ENCODE results near the gene NUP188.

NUP188 gene, protein sequence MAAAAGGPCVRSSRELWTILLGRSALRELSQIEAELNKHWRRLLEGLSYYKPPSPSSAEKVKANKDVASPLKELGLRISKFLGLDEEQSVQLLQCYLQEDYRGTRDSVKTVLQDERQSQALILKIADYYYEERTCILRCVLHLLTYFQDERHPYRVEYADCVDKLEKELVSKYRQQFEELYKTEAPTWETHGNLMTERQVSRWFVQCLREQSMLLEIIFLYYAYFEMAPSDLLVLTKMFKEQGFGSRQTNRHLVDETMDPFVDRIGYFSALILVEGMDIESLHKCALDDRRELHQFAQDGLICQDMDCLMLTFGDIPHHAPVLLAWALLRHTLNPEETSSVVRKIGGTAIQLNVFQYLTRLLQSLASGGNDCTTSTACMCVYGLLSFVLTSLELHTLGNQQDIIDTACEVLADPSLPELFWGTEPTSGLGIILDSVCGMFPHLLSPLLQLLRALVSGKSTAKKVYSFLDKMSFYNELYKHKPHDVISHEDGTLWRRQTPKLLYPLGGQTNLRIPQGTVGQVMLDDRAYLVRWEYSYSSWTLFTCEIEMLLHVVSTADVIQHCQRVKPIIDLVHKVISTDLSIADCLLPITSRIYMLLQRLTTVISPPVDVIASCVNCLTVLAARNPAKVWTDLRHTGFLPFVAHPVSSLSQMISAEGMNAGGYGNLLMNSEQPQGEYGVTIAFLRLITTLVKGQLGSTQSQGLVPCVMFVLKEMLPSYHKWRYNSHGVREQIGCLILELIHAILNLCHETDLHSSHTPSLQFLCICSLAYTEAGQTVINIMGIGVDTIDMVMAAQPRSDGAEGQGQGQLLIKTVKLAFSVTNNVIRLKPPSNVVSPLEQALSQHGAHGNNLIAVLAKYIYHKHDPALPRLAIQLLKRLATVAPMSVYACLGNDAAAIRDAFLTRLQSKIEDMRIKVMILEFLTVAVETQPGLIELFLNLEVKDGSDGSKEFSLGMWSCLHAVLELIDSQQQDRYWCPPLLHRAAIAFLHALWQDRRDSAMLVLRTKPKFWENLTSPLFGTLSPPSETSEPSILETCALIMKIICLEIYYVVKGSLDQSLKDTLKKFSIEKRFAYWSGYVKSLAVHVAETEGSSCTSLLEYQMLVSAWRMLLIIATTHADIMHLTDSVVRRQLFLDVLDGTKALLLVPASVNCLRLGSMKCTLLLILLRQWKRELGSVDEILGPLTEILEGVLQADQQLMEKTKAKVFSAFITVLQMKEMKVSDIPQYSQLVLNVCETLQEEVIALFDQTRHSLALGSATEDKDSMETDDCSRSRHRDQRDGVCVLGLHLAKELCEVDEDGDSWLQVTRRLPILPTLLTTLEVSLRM (N-terminal part only)

DNA sequence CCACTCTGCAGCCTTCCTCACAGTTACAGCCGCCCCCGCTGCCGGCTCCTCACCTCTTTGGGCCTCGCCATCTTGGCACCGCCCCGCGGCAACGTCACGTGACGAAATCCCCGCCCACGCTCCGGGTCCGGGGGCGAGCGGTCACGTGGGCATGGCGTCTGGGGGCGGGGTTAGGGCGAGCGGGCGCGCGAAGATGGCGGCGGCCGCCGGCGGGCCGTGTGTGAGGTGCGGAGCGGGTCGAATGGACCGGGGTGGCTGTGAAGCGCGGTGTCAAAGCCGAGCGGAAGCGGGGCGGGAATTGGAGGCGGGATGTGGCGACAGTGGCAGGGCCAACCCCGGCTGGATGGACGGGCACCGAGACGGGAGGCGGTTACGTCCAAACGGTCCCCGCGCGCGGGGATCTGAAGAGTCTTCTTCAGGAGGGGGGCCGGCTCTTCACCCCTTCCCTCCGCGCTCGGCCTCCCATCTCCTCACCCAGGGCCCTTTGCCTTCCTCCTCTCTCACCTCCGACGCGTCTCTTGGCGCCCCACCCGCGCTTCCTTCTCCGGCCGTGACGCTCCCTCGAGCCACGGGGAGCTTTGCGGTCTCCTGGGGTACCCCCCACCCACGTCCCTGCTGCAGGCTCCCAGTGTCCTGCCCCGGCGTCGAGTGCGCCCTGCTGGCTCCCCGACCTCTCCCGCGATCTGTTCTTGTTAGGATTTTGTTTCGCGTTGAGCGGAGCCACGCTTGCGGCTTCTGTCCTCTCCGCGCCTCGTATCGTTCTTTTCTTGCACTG, at the start of gene NUP188, which contains the start of gene DOLK:
Gene NUP188 (plus strand): TSS at position 173 of the 775 bp plus-strand sequence. CDS start 21 bp downstream, at position 194.
Gene DOLK (minus strand): TSS at position 77 of the 775 bp plus-strand sequence. CDS start 300 bp downstream, outside the sequence.
- H3K36me3 ChIP-seq (ENCODE audit: control insufficient read depth, insufficient read depth, low read length) = peaks cover 35% of the 10 kb centered on the region
- peaks cover 7% of the 10 kb centered on the region for H3K4me1 ChIP-seq (ENCODE audit: control insufficient read depth, insufficient read depth, low read length)
- H3K9ac ChIP-seq (ENCODE audit: low read length) = peak within 1 kb of the TSS; percentile 94

DNA sequence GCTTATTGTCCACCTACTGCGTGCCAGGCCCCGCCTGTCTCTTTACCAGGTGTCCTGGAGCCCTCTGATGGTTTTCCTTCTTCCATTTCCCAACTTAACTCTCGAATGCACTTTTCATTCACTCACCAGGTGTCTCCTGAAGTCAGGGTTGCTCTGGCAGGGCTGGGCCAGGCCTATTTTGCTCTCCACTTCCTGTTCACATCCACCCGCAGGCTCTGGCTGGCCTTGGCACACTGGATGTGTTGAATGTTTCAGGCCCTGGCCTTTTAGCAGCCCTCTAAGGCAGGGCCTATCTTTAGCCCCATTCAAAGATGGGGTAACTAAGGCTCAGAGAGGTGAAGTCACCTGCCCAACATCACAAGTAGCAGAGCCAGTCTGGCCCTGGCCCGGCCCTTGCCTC, 49.1 kb upstream of the NUP188 start:
- Histone ChIP-seq H3K27me3 (ENCODE audit: control insufficient read depth, insufficient read depth, low read length) (no peaks in the 10 kb centered on the region), H3K36me3 (ENCODE audit: control insufficient read depth, insufficient read depth, low read length) (peaks cover 63% of the 10 kb centered on the region), H3K4me3 (ENCODE audit: low read depth, low read length) (no peak overlapping the region), H3K27ac (ENCODE audit: low read depth, low read length) (no peak overlapping the region; the same call in 1 of the 2 replicates), H3K9ac (ENCODE audit: low read length) (no peak overlapping the region), H3K4me1 (ENCODE audit: control insufficient read depth, insufficient read depth, low read length) (peaks cover 26% of the 10 kb centered on the region), H3K9me3 (ENCODE audit: control insufficient read depth, insufficient read depth, low read depth, low read length) (no peaks in the 10 kb centered on the region)

More for the DNA sequence above, at the start of gene NUP188, which contains the start of gene DOLK:
- Histone ChIP-seq H3K9me3 (ENCODE audit: control insufficient read depth, insufficient read depth, low read depth, low read length) (no peaks in the 10 kb centered on the region), H3K27ac (ENCODE audit: low read depth, low read length) (peak within 1 kb of the TSS; percentile 83; the same call in 1 of the 2 replicates), H3K27me3 (ENCODE audit: control insufficient read depth, insufficient read depth, low read length) (no peaks in the 10 kb centered on the region), H3K4me3 (ENCODE audit: low read depth, low read length) (peak within 1 kb of the TSS; percentile 98)

DNA sequence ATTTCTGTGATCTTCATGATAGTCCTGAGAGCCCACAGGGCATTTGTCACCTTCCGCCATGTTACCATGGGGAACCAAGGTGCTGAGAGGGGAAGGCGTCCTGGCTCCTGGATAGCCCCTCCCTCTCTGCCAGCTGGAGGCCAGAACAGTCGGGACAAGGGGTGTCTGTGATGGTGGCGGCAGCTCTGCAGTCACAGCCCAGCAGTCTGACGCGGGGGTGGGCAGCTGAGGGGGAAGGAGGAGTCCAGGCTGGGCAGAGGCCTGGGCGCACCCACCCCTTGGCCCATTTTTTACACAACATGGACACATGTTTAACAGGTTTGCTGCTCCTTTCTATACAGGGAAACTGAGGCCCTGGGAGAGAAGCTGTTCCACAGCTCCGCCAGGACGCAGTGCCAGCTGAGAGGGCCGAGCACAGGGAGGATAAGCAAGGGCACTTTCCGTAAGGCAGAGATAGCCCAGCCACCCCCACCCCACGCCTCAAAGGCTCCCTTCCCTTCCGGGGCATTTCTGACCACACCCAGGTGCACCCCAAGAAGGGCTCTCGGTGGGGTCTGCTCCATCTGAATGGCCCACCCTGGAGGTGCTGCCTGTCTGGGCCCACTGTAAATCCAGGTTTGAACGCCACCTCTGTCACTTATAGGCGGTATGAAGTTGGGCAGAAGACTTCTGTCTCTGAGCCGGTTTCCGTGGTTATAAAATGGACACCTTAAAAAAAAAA, 48.5 kb upstream of the NUP188 start:
- Histone ChIP-seq H3K27ac (ENCODE audit: low read depth, low read length) (no peak overlapping the region), H3K9me3 (ENCODE audit: control insufficient read depth, insufficient read depth, low read depth, low read length) (no peaks in the 10 kb centered on the region), H3K27me3 (ENCODE audit: control insufficient read depth, insufficient read depth, low read length) (no peaks in the 10 kb centered on the region), H3K4me3 (ENCODE audit: low read depth, low read length) (no peak overlapping the region), H3K36me3 (ENCODE audit: control insufficient read depth, insufficient read depth, low read length) (peaks cover 60% of the 10 kb centered on the region), H3K9ac (ENCODE audit: low read length) (no peak overlapping the region), H3K4me1 (ENCODE audit: control insufficient read depth, insufficient read depth, low read length) (peaks cover 26% of the 10 kb centered on the region)

DNA sequence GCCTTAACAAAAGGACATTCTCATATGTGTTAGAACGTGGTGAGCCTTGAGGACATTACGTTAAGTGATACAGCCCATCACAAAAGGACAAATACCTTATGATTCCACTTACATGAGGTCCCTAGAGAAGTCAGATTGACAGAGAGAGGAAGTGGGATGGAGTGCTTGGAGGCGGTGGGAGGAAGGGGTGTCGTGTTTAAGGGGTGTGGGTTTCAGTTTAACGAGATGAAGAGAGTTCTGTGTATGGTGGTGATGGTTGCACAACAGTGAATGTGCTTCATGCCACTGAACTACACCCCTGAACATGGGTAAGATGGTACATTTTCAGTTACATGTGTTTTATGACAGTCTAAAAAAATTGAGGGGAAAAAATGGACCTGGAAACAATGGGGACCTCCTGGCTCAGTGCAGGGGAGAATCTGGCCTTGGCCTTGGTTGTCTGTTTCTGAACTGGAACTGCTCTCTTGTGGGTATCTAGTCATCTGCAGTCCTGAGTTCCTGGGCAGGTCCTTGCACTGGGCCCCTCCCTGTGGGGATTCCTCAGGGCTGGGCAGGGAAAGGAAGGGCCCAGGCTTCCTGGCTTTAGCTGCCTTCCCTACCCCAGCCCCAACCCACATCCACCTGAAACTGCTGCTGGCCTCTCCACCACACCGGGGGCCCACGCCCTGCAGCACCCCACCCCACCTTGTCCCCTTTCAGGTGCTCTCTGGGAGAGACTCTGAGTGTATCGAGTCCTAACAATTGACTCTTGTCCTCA, 47.8 kb upstream of the NUP188 start:
- Histone ChIP-seq H3K27me3 (ENCODE audit: control insufficient read depth, insufficient read depth, low read length) (no peaks in the 10 kb centered on the region), H3K4me1 (ENCODE audit: control insufficient read depth, insufficient read depth, low read length) (peaks cover 26% of the 10 kb centered on the region), H3K9me3 (ENCODE audit: control insufficient read depth, insufficient read depth, low read depth, low read length) (no peaks in the 10 kb centered on the region), H3K4me3 (ENCODE audit: low read depth, low read length) (no peak overlapping the region), H3K27ac (ENCODE audit: low read depth, low read length) (no peak overlapping the region), H3K9ac (ENCODE audit: low read length) (no peak overlapping the region), H3K36me3 (ENCODE audit: control insufficient read depth, insufficient read depth, low read length) (peaks cover 59% of the 10 kb centered on the region)

DNA sequence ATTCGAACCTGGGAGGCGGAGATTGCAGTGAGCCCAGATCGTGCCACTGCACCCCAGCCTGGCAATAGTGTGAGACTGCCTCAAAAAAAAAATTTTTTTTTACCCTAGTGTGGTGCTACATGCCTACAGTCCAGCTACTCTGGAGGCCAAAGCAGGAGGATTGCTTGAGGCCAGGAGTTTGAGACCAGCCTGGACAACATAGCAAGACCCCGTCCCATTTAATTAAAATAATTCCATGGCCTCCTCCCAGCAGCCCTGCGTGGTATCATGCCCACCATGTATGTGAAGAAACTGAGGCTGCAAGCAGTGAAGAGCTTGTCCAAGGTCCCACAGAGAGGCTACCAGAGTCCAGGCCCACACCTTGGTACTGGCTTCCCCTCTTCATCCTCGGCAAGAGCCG, 46.1 kb upstream of the NUP188 start:
- no peaks in the 10 kb centered on the region for H3K27me3 ChIP-seq (ENCODE audit: control insufficient read depth, insufficient read depth, low read length)
- no peak overlapping the region for H3K27ac ChIP-seq (ENCODE audit: low read depth, low read length)
- peaks cover 46% of the 10 kb centered on the region for H3K36me3 ChIP-seq (ENCODE audit: control insufficient read depth, insufficient read depth, low read length)
- H3K4me3 ChIP-seq (ENCODE audit: low read depth, low read length) = no peak overlapping the region
- no peaks in the 10 kb centered on the region for H3K9me3 ChIP-seq (ENCODE audit: control insufficient read depth, insufficient read depth, low read depth, low read length)
- H3K4me1 ChIP-seq (ENCODE audit: control insufficient read depth, insufficient read depth, low read length) = peaks cover 15% of the 10 kb centered on the region; the same call in 1 of the 2 replicates
- no peak overlapping the region for H3K9ac ChIP-seq (ENCODE audit: low read length)

DNA sequence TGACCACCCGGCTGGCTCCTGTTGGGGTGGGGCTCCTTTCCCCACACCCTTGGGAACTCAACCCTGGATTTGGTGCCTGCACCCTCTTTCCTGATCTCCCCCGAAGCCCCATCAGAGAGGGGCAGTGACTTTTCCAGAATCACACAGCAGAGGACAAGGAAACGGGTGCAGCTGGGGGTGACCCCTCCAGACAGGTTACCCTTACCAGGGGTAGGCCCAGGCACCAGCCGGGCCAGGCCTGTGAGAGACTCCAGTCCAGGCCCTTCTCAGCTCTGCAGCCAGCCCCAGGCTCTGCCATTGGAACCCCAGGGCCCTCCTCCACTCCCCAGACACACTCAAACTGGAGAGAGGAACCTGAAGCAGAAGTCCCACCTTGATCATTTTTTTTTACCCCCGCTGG, 45.7 kb upstream of the NUP188 start:
- H3K27me3 ChIP-seq (ENCODE audit: control insufficient read depth, insufficient read depth, low read length) = no peaks in the 10 kb centered on the region
- H3K4me1 ChIP-seq (ENCODE audit: control insufficient read depth, insufficient read depth, low read length) = peaks cover 15% of the 10 kb centered on the region; the same call in 1 of the 2 replicates
- H3K36me3 ChIP-seq (ENCODE audit: control insufficient read depth, insufficient read depth, low read length) = peaks cover 44% of the 10 kb centered on the region
- no peak overlapping the region for H3K4me3 ChIP-seq (ENCODE audit: low read depth, low read length)
- no peak overlapping the region for H3K9ac ChIP-seq (ENCODE audit: low read length)
- H3K9me3 ChIP-seq (ENCODE audit: control insufficient read depth, insufficient read depth, low read depth, low read length) = no peaks in the 10 kb centered on the region
- H3K27ac ChIP-seq (ENCODE audit: low read depth, low read length) = no peak overlapping the region

DNA sequence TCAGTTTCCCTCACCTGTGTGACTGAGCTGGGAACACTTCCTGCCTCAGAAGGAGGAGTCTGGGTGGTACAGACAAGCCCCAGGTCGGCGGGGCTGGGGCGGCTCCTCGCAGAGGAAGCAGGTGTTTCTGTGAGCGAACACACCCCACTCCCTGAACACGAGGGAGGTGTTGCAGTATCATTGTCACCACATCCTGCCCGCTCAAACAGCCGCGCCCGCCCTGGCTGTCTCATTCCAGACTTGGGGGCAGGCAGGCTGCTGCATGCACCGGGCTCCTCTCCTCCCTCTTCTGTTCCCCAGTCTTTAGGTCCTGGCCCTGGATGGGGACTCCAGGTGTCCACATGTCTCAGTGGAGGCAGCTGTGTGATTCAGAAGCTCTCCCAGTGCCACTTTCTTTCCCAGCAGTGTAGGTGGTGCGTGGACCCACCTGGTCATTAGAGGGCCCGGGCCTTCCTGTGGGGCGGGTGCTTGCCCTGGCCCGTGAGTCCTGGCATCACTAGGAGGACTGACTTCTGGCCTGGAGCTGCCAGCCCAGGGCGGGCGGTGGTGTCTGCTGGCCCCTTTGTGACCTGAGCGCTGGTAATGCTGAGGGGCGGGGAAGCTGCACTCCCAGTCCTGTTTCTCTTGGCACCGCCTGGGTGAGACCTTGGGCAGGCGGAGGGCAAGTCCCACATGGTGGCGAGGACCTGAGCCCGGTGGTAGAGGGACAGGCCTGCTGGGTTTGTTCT, 45.0 kb upstream of the NUP188 start:
- H3K9ac ChIP-seq (ENCODE audit: low read length) = no peak overlapping the region
- peaks cover 46% of the 10 kb centered on the region for H3K36me3 ChIP-seq (ENCODE audit: control insufficient read depth, insufficient read depth, low read length)
- no peaks in the 10 kb centered on the region for H3K9me3 ChIP-seq (ENCODE audit: control insufficient read depth, insufficient read depth, low read depth, low read length)
- no peak overlapping the region for H3K4me3 ChIP-seq (ENCODE audit: low read depth, low read length)
- no peak overlapping the region for H3K27ac ChIP-seq (ENCODE audit: low read depth, low read length)
- peaks cover 15% of the 10 kb centered on the region; the same call in 1 of the 2 replicates for H3K4me1 ChIP-seq (ENCODE audit: control insufficient read depth, insufficient read depth, low read length)
- H3K27me3 ChIP-seq (ENCODE audit: control insufficient read depth, insufficient read depth, low read length) = no peaks in the 10 kb centered on the region

DNA sequence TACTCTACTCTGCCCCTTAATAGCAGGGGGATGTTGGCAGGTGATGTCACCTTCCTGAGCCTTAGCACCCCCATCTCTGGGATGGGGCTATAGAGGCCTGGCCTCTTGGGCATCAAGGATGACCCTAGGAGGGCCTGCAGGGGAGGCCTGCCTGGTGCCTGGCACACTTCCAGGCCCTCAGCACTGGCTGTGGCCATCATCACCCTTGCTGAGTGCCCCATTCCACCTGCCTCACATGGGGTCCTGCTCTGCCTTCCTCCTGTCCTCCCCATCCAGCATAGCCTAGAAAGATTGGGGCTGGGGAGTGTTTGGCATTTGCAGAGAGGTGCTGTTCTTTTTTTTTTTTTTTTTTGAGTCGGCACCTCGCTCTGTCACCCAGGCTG, 44.4 kb upstream of the NUP188 start:
- H3K27me3 ChIP-seq (ENCODE audit: control insufficient read depth, insufficient read depth, low read length) = no peaks in the 10 kb centered on the region
- no peak overlapping the region for H3K4me3 ChIP-seq (ENCODE audit: low read depth, low read length)
- peaks cover 49% of the 10 kb centered on the region for H3K36me3 ChIP-seq (ENCODE audit: control insufficient read depth, insufficient read depth, low read length)
- peaks cover 15% of the 10 kb centered on the region; the same call in 1 of the 2 replicates for H3K4me1 ChIP-seq (ENCODE audit: control insufficient read depth, insufficient read depth, low read length)
- no peak overlapping the region for H3K9ac ChIP-seq (ENCODE audit: low read length)
- H3K27ac ChIP-seq (ENCODE audit: low read depth, low read length) = no peak overlapping the region
- no peaks in the 10 kb centered on the region for H3K9me3 ChIP-seq (ENCODE audit: control insufficient read depth, insufficient read depth, low read depth, low read length)

Data from HUES6 (cell line).